Activated CD8-positive, alpha-beta memory T cell treated with anti-CD3 and anti-CD28 coated beads for 4 hours (primary cell): Measurements from ENCODE around the gene TXNRD1.
A peak's percentile ranks its signal among the peaks of the same experiment; 100 is the strongest.
"Not testable (repeated sequence)": the region's sequence is repeated elsewhere in the genome, so short reads cannot be mapped to it uniquely, and the experiment has no call there.

Experiments
- DNase-seq, 2 donors: peaks; one replicate each; pipeline ENCODE4 v3.0.0-alpha.2; 2020; ENCODE audit warnings: low read depth in 2 of 2

TXNRD1 gene

GRCh38 chr12:104215638-104216297, at the start of gene TXNRD1:
TXNRD1 (plus strand) TSS chr12:104215779; CDS start chr12:104215803, 24 bp downstream.
- DNase-seq, result peak; percentile 69 to 70

- DNase-seq, result no peak
These were observed 49.8 kb upstream of the TXNRD1 start for GRCh38 chr12:104165801-104166200.

DNA sequence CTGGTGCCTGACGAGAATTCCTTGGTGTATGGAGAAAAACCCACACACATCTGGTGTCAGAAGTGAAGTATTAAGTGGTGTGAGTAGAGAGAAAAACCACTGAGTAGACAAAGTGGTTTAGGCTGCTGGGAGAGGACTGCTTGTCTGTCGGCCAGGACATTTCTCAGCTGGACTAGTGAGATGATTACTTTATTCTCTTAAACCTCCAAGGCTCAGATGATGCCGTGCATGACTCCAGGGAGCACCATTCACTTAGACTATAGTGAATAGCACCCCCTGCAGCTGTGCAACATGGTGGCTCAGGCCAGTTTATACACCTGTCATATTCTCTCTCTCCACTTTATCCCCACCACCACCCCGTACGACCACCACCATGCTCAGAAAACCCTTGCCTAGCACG, 49.1 kb upstream of the TXNRD1 start:
- DNase-seq, result no peak

- DNase-seq, result no peak
These were observed 47.8 kb upstream of the TXNRD1 start for GRCh38 chr12:104167519-104168458.

GRCh38 chr12:104168596-104168995, 47.0 kb upstream of the TXNRD1 start:
- no peak for DNase-seq

DNA sequence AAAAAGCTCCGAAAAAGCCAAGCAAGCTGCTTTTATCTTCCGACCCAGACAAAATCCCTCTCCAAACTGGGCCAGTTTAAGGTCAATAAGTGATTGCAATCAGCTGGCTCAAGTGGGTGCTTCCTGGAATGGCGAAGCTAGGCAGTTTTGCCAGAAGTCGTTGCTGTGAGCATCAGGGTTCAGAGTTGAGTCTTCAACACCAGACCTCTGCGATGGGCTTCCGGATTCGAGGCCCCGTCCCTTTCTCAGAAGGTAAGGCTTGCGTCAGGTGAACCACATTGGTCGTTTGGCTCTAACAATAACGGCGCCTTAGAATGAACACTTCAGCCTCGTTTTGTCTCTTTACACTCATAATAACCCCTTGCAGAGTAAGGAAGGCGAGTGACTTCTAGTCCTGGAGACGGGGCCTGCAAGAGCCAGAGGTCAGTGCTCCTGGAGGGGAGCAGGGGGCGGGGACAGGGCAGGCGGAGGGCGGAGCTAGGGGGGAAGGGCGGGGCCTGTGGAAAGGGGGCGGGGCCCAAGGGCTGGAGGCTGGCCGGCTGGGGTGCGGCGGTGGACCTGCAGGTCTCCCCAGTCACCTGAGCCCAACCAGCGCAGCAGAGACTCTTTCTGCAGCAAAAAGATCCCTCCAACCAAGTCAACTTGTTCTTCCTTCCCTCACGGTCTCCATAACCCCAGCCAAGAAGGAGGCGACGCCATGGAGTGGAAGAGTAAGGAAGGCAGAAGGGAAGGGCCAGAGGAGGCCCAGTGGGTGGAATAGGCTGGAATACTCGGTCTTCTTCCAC, 43.6 kb upstream of the TXNRD1 start:
- DNase-seq, result no peak

DNA sequence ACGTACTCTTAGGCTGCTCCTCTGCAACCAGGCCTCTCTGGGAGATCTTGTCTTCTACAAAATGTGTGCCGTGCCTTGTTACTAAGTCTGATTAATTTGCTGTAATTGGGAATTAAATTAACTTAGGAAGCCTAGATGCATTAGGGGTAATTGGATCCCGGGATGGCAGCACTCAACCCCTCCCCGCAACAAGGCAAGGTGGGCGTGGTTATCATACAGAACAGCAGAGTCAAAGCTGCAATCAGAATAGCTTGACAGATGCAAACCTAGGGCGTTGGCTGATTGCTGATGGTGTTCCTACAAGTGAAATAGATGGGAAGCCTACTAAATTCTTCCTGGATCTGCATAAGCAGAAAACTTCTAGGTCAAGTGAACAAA, 43.0 kb upstream of the TXNRD1 start:
- no peak for DNase-seq

DNA sequence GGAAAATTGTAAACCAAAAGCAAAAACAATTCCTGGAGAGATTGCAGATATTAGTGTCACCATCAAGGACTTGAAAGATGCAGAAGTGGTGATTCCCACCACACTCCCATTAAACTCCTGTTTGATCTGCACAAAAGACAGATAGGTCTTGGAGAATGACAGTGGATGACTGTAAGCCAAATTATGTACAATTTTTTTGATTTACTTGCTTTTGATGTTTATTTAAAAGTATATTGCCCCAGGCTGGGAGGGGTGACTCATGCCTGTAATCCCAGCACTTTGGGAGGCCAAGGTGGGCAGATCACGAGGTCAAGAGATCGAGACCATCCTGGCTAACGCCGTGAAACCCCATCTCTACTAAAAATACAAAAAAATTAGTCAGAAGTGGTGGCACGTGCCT, 41.8 kb upstream of the TXNRD1 start:
- DNase-seq, result not testable (repeated sequence)

DNA sequence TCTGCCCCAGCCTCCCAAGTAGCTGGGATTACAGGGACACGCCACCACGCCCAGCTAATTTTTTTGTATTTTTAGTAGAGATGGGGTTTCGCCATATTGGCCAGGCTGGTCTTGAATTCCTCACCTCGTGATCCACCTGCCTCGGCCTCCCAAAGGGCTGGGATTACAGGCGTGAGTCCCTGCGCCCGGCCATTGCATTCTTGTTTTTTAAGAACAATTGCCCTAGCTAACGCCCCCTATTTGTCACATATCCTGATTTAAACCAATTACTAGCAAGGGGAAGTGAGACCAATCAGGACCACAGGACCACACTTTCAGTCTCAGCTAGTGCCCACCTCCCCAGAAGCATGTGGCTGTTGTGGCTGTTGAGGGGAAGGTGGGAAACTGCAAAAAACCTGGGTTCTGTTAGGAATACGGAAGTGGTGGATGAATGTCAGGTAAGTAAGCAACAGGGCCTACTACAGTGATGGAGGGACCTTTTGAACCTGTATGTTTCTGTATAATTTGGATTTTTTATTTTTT, 39.8 kb upstream of the TXNRD1 start:
- no peak for DNase-seq

DNA sequence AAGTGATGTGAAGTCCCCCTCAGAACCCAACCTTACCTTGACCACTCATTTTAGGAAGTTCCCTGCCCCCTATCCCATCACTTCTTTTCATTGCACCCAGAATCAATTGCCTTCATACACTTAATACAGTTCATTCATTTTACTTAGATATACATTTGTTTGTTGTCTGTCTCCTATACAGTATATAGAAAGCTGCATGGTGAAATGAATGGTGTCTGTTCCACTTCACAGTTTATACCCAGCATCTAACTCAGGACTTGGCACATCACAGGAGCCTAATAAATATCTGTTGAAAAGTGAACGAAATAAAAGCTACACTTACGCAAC, 38.3 kb upstream of the TXNRD1 start:
- DNase-seq, result no peak

DNA sequence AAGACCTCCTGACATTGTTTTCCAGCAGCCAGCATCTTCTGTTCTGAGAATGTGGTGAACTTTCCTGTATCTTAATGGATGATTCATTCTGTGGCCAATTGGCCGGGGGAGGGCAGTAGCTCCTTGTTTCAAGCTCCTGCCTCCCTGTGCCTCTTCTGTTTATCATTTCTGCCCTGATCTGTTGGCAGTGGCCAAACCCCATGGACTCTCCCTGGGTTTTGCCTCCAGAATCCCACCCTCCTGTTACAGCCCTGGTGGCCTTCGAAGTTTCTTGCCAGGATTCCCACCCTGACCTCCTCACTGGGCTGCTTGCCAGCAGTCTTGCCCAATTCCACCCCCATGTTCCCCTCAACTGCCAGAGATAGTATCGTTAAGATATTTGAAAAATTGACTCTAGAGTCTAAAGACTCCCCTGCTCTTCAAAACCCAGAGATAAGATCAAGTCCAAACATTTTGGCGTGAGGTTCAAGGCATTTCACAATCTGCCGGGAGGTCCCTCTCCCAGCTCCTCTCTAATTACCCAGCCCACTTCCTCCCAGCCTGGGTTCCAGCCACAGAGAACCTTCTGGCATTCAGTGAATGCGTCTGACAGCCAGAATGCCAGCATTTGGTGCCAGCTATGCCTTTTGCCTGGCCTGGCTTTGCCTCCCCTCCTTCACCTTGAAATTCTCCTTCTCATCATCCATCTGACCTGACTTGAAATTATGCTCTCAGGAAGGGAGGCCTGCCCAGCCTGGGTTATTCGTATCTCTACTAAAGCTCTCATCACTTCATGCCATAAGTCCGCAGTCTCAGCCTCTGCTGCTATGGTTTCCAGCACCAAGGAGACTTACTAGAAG, 37.7 kb upstream of the TXNRD1 start:
- DNase-seq, result no peak

DNA sequence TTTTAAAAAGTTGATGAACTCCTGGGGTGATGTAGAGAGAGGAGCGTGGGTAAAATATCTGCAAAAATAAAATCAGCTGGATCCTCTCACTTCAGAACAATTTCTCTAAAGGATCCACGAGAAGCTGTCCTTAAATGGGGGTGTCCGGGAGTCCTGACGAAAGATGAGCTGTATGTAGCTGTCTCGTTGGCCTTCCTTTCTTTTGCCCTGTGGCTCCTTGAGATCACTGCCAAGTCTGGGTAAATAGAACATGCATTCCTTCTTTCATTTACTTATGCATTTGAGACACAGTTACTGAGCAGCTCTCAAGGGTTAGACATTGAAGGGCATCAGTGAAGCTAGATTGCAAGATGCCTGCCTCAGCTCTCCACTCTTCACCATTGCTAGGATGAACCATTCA, 35.2 kb upstream of the TXNRD1 start:
- DNase-seq, result no peak

GRCh38 chr12:104181313-104181712, 34.3 kb upstream of the TXNRD1 start:
- no peak for DNase-seq

DNA sequence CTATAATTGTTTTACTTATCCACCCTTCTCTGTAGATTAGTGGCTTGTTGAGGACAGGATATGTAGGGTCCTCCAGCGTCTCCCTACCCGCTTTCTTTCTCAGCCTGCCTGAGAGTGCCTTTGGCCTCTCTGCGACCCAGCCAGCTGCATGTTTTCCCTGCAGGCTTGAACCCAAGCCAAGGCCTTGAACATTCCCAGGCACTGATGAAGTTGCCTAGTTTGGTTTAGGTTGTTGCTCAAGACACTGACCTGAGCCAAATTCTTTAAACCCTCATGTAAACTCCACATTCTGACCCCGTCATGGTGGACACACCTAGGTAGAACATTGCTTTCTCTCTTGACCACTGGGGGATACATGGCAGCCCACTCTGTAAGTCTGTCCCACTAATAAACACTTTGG, 33.4 kb upstream of the TXNRD1 start:
- no peak for DNase-seq

- no peak for DNase-seq
These were observed 32.8 kb upstream of the TXNRD1 start for GRCh38 chr12:104182621-104183378.

GRCh38 chr12:104183443-104183842, 32.1 kb upstream of the TXNRD1 start:
- no peak for DNase-seq

GRCh38 chr12:104187446-104188155, 28.0 kb upstream of the TXNRD1 start:
- no peak for DNase-seq

DNA sequence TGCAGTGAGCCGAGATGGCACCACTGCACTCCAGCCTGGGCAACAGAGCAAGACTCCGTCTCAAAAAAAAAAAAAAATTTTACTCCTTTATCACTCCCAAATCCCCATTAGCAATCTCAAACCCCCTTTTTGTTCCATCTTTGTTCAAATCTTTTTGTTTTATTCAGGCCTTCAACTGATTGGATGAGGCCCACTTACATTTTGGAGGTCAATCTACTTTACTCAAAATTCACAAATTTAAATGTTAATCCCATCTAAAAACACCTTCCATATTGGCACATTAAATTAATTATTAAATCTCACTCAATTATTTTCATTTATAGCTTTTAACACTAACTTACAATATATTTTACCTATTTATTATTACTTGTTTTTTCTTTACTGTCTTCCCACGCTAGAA, 27.0 kb upstream of the TXNRD1 start:
- DNase-seq, result no peak

GRCh38 chr12:104189915-104190555, 25.5 kb upstream of the TXNRD1 start:
- DNase-seq, result no peak
